ENCODE measurements around the gene EDIL3. TPM values are rescaled to one million over a fixed set of nuclear protein-coding genes. Genes with fewer than 3 reads are reported as not detected.

Gene EDIL3
- total RNA-seq, 1 experiment from 2014 or later, result 17.6 TPM

DNA sequence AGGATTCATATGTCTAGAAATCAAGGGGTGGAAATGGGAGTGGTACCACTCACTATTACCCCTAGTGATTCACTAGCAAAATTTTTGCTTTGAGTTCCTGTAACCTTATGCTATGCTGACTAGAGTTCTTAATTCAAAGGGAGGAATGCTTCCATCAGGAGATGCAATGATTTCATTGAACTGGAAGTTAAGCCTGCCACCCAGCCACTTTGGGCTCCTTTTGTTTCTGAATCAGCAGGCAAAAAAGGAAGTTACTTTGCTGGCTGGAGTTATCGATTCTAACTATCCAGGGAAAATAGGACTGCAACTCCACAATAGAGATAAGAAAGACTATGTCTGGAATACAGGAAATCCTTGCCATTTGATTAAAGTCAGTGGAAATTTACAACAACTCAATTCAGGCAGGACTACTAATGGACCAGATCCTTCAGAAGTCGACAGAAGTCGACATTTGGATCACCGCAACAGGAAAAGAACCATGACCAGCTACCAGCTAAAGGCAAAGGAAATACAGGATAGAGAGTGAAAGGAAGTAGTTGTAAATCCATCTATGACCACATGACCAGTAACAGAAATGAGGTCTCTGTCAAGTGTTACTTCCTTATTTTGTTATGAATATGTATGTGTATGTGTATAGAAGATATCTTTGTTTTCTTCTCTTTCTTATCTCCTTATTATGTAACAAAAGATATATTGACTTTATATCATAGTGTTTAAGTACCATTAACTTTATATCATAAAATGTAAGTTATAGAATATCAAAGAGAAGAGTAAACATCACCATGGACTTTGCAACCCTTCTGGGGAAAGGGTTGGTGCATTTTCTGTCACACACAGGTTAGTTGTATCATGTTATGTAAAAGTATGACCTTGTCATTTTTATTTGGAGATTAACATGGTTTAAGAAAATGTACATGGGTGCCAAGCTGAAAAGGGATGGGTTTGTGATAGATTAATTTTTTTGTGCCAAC lies 465.3 kb downstream of the EDIL3 start:
- DNase-seq (ENCODE audit: low read depth, low spot score), result no peak
- CTCF ChIA-PET, result no interaction called here
- TF ChIP-seq SIN3A (IDR thresholded peaks at IDR 0.05; ENCODE audit: borderline replicate concordance, insufficient read depth, low read depth, low read length), result no peak
- TF ChIP-seq, protein P1, sequence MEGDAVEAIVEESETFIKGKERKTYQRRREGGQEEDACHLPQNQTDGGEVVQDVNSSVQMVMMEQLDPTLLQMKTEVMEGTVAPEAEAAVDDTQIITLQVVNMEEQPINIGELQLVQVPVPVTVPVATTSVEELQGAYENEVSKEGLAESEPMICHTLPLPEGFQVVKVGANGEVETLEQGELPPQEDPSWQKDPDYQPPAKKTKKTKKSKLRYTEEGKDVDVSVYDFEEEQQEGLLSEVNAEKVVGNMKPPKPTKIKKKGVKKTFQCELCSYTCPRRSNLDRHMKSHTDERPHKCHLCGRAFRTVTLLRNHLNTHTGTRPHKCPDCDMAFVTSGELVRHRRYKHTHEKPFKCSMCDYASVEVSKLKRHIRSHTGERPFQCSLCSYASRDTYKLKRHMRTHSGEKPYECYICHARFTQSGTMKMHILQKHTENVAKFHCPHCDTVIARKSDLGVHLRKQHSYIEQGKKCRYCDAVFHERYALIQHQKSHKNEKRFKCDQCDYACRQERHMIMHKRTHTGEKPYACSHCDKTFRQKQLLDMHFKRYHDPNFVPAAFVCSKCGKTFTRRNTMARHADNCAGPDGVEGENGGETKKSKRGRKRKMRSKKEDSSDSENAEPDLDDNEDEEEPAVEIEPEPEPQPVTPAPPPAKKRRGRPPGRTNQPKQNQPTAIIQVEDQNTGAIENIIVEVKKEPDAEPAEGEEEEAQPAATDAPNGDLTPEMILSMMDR (IDR thresholded peaks at IDR 0.05), result no peak
- TF ChIP-seq TCF7L2 (IDR thresholded peaks at IDR 0.05; ENCODE audit: low read depth, low read length), result no peak
- TF ChIP-seq, protein P2, sequence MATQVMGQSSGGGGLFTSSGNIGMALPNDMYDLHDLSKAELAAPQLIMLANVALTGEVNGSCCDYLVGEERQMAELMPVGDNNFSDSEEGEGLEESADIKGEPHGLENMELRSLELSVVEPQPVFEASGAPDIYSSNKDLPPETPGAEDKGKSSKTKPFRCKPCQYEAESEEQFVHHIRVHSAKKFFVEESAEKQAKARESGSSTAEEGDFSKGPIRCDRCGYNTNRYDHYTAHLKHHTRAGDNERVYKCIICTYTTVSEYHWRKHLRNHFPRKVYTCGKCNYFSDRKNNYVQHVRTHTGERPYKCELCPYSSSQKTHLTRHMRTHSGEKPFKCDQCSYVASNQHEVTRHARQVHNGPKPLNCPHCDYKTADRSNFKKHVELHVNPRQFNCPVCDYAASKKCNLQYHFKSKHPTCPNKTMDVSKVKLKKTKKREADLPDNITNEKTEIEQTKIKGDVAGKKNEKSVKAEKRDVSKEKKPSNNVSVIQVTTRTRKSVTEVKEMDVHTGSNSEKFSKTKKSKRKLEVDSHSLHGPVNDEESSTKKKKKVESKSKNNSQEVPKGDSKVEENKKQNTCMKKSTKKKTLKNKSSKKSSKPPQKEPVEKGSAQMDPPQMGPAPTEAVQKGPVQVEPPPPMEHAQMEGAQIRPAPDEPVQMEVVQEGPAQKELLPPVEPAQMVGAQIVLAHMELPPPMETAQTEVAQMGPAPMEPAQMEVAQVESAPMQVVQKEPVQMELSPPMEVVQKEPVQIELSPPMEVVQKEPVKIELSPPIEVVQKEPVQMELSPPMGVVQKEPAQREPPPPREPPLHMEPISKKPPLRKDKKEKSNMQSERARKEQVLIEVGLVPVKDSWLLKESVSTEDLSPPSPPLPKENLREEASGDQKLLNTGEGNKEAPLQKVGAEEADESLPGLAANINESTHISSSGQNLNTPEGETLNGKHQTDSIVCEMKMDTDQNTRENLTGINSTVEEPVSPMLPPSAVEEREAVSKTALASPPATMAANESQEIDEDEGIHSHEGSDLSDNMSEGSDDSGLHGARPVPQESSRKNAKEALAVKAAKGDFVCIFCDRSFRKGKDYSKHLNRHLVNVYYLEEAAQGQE (IDR thresholded peaks at IDR 0.05; ENCODE audit: insufficient read depth in 1 of 2, low read depth in 2 of 2, low read length in 1 of 2), result no peak
- TF ChIP-seq POLR2AphosphoS5 (IDR thresholded peaks at IDR 0.05; ENCODE audit: low read depth, low read length), result no peak
- Histone ChIP-seq H3K4me1 (ENCODE audit: control insufficient read depth, insufficient read depth, low read length) (no peaks in the 10 kb centered on the region), H3K9me3 (ENCODE audit: control insufficient read depth, insufficient read depth, low read depth, low read length) (no peaks in the 10 kb centered on the region), H3K36me3 (ENCODE audit: control insufficient read depth, insufficient read depth, low read length) (no peaks in the 10 kb centered on the region), H3K27me3 (ENCODE audit: control insufficient read depth, insufficient read depth, low read length) (no peaks in the 10 kb centered on the region), H3K4me3 (ENCODE audit: low read depth in 2 of 2, low read length in 2 of 2) (no peak overlapping the region), H3K27ac (ENCODE audit: low read length) (no peak overlapping the region)
- ATAC-seq, result no peak
- intact Hi-C loops (cut with micrococcal nuclease; ENCODE audit: unreplicated experiment), result no loop called here
- in situ Hi-C loops (cut with HindIII; ENCODE audit: low pct_unique_long_range_greater_than_20kb, low sequenced_read_pairs), result no loop called here
- POLR2A ChIA-PET, result no interaction called here
- BruUV-seq (replicated peaks), result no TSS peak

DNA sequence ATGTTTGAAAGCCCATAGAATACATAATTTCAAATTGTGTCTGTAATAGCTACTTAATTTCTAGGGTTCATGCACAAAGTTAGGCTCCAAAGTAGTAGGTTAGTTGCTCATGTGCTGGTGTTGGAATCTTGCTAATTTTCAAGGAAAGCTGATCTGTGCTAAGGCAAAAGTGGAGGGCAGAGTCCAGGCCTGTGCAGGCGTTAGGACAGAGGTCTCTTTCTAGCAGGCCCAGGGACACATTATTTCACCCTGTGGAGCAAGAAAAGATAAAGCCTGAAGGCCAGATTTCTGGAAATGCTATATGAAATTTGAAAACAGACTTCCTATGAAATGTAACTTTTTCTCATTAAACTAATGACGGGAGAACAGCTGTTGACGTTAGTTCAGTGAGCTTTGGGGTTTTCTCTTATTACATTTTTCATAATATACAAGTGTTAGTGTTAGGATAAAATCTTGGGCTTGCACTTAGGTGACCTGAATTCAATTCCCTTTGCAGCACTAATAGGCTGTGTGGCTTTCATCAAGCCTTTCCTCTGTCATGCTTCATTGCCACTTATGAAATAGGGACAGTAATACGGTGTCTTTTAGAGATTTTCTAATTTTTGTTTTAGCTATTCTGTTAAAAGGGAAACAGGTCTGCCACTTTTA lies 467.3 kb downstream of the EDIL3 start:
- H3K4me3 ChIP-seq (ENCODE audit: low read depth in 2 of 2, low read length in 2 of 2), result no peak overlapping the region
- H3K36me3 ChIP-seq (ENCODE audit: control insufficient read depth, insufficient read depth, low read length), result no peaks in the 10 kb centered on the region
- POLR2A ChIA-PET, result no interaction called here
- intact Hi-C loops (cut with micrococcal nuclease; ENCODE audit: unreplicated experiment) (no loop called here), in situ Hi-C loops (cut with HindIII; ENCODE audit: low pct_unique_long_range_greater_than_20kb, low sequenced_read_pairs) (no loop called here)
- H3K27ac ChIP-seq (ENCODE audit: low read length), result no peak overlapping the region
- no TSS peak for BruUV-seq (replicated peaks)
- ATAC-seq (no peak), DNase-seq (ENCODE audit: low read depth, low spot score) (no peak)
- no peaks in the 10 kb centered on the region for H3K4me1 ChIP-seq (ENCODE audit: control insufficient read depth, insufficient read depth, low read length)
- H3K9me3 ChIP-seq (ENCODE audit: control insufficient read depth, insufficient read depth, low read depth, low read length), result no peaks in the 10 kb centered on the region
- CTCF ChIA-PET, result no interaction called here
- no peaks in the 10 kb centered on the region for H3K27me3 ChIP-seq (ENCODE audit: control insufficient read depth, insufficient read depth, low read length)
- TF ChIP-seq TCF7L2 (IDR thresholded peaks at IDR 0.05; ENCODE audit: low read depth, low read length) (no peak), SIN3A (IDR thresholded peaks at IDR 0.05; ENCODE audit: borderline replicate concordance, insufficient read depth, low read depth, low read length) (no peak), POLR2AphosphoS5 (IDR thresholded peaks at IDR 0.05; ENCODE audit: low read depth, low read length) (no peak)
- TF ChIP-seq, protein P2 (IDR thresholded peaks at IDR 0.05; ENCODE audit: insufficient read depth in 1 of 2, low read depth in 2 of 2, low read length in 1 of 2), result no peak
- TF ChIP-seq, protein P1 (IDR thresholded peaks at IDR 0.05), result no peak
